OCI-LY7 (cell line): ENCODE measurements around the gene TIMM50. TPM values are rescaled to one million over a fixed set of nuclear protein-coding genes. Genes with fewer than 3 reads are reported as not detected.

Experiments
- BruUV-seq: library from RNA; stranded (reverse); fragments of 400-500 nt; replicated peaks from 2 replicates; lab custom pipeline; 2021; lab: Mats Ljungman, UMichigan
- CTCF ChIA-PET: fragments of 300-600 bp; sonication (Branson Sonifier 250); formaldehyde crosslinking; loops from one replicate; lab custom pipeline; 2022; ENCODE audit warnings: antibody characterized with exemption; ENCODE audit not compliant: unreplicated experiment; lab: Charles Lee
- POLR2A ChIA-PET: fragments of 300-600 bp; sonication (Branson Sonifier 250); formaldehyde crosslinking; loops from one replicate; lab custom pipeline; 2022; ENCODE audit warnings: antibody characterized with exemption; lab: Charles Lee
- DNase-seq: peaks from one replicate; pipeline ENCODE4 v3.0.0-alpha.2; 2015; ENCODE audit warnings: low spot score
- H2AFZ ChIP-seq: fragments of 200-600 bp; sonication (generic), shearing (Covaris generic); 2 replicates; pipeline ENCODE4 v1.6.1; 2014; ENCODE audit warnings: mild to moderate bottlenecking, antibody characterized with exemption, low read length, moderate library complexity
- H3K27ac ChIP-seq: fragments of 200-600 bp; sonication (generic); 2 replicates; pipeline ENCODE4 v1.5.1; 2014; ENCODE audit warnings: mixed run types, low read depth, mild to moderate bottlenecking, moderate library complexity, low read length, inconsistent platforms; ENCODE audit not compliant: poor library complexity, severe bottlenecking
- H3K36me3 ChIP-seq: fragments of 200-600 bp; sonication (generic); 2 replicates; pipeline ENCODE4 v1.6.1; 2014; ENCODE audit warnings: mild to moderate bottlenecking, antibody characterized with exemption, low read length, moderate library complexity, mixed read lengths; ENCODE audit not compliant: insufficient read depth
- H3K4me1 ChIP-seq: fragments of 200-600 bp; sonication (generic); 2 replicates; pipeline ENCODE4 v1.5.1; 2014; ENCODE audit warnings: mild to moderate bottlenecking, low read length; ENCODE audit not compliant: insufficient read depth, poor library complexity, severe bottlenecking
- H3K4me2 ChIP-seq: fragments of 200-600 bp; sonication (generic); 2 replicates; pipeline ENCODE4 v1.6.1; 2014; ENCODE audit warnings: mild to moderate bottlenecking, low read length
- H3K4me3 ChIP-seq: fragments of 200-600 bp; sonication (generic); 2 replicates; pipeline ENCODE4 v1.5.1; 2014; ENCODE audit warnings: mild to moderate bottlenecking, low read depth, low read length; ENCODE audit not compliant: poor library complexity, severe bottlenecking
- H3K79me2 ChIP-seq: fragments of 200-600 bp; sonication (generic); 2 replicates; pipeline ENCODE4 v1.6.1; 2016; ENCODE audit warnings: low read depth, mild to moderate bottlenecking, low read length, moderate library complexity, mixed read lengths; ENCODE audit not compliant: insufficient read depth
- H3K9me2 ChIP-seq: fragments of 200-600 bp; sonication (generic); 2 replicates; pipeline ENCODE4 v1.6.1; 2016; ENCODE audit warnings: mild to moderate bottlenecking, low read length, mixed read lengths; ENCODE audit not compliant: insufficient read depth
- H3K9me3 ChIP-seq: fragments of 200-600 bp; sonication (generic); 2 replicates; pipeline ENCODE4 v1.6.1; 2014; ENCODE audit warnings: mild to moderate bottlenecking, mixed run types, low read length, mixed read lengths
- H4K20me1 ChIP-seq: fragments of 200-600 bp; sonication (generic); 2 replicates; pipeline ENCODE4 v1.6.1; 2014; ENCODE audit warnings: mild to moderate bottlenecking, antibody characterized with exemption, low read length, moderate library complexity, mixed read lengths; ENCODE audit not compliant: insufficient read depth
- CTCF ChIP-seq: fragments of 200-600 bp; sonication (generic); conservative IDR thresholded peaks from 2 replicates; pipeline ENCODE4 v1.5.1; 2014; ENCODE audit warnings: mild to moderate bottlenecking, antibody characterized with exemption, low read length, moderate library complexity, mixed read lengths
- EZH2phosphoT487 ChIP-seq: fragments of 200-600 bp; sonication (generic); IDR thresholded peaks from 2 replicates; pipeline ENCODE4 v1.6.1; 2018; ENCODE audit warnings: low read depth, borderline replicate concordance, mild to moderate bottlenecking, mixed run types, antibody characterized with exemption, low read length, moderate library complexity, mixed read lengths
- intact Hi-C: fragments of 100-400 bp; cut with micrococcal nuclease; formaldehyde crosslinking; loops from one replicate; pipeline ENCODE4 v1.10.0; 2022; ENCODE audit not compliant: unreplicated experiment
- total RNA-seq, 2 experiments: library from RNA; depleted of rRNA in 1 of 2; stranded (reverse); fragments of >200 nt in 1 of 2; shearing (Covaris generic) in 1 of 2; gene quantifications; 2 replicates each; pipeline ENCODE4 v1.2.3, GENCODE V29; 2014 to 2022

Gene TIMM50
- total RNA-seq, 2 experiments from 2014 or later: 93.2 to 98.1 TPM

GRCh38 chr19:39508629-39509028 is 28.0 kb downstream of the TIMM50 start:
- no TSS peak for BruUV-seq
- CTCF ChIA-PET: no interaction called here

GRCh38 chr19:39509233-39509632 is 28.6 kb downstream of the TIMM50 start:
- Histone ChIP-seq H3K27ac (no peak overlapping the region), H3K4me2 (no peak overlapping the region), H3K79me2 (no peaks in the 10 kb centered on the region), H3K4me1 (no peaks in the 10 kb centered on the region), H2AFZ (no peak overlapping the region), H3K9me3 (no peaks in the 10 kb centered on the region), H4K20me1 (no peaks in the 10 kb centered on the region), H3K36me3 (no peaks in the 10 kb centered on the region), H3K4me3 (no peak overlapping the region), H3K9me2 (no peaks in the 10 kb centered on the region)
- BruUV-seq: no TSS peak
- TF ChIP-seq CTCF: no peak
- no peak for TF ChIP-seq EZH2phosphoT487
- intact Hi-C loops: no loop called here
- POLR2A ChIA-PET: interaction anchor here (0.7 to 1.2 kb wide), 2 partner anchors 10 kb away, joined by 4 read pairs; no protein-coding TSS in a partner anchor
- CTCF ChIA-PET: no interaction called here
- DNase-seq: no peak

More at GRCh38 chr19:39508629-39509028, 28.0 kb downstream of the TIMM50 start:
- Histone ChIP-seq H3K4me3 (no peak overlapping the region), H3K9me2 (no peaks in the 10 kb centered on the region), H3K27ac (no peak overlapping the region), H2AFZ (no peak overlapping the region), H4K20me1 (no peaks in the 10 kb centered on the region), H3K79me2 (no peaks in the 10 kb centered on the region), H3K36me3 (no peaks in the 10 kb centered on the region), H3K9me3 (no peaks in the 10 kb centered on the region), H3K4me2 (no peak overlapping the region), H3K4me1 (no peaks in the 10 kb centered on the region)
- intact Hi-C loops: no loop called here
- POLR2A ChIA-PET: interaction anchor here (1.2 kb wide), 1 partner anchor 10 kb away, joined by 4 read pairs; no protein-coding TSS in a partner anchor
- no peak for TF ChIP-seq CTCF
- no peak for TF ChIP-seq EZH2phosphoT487
- DNase-seq: no peak

GRCh38 chr19:39512988-39513387 is 32.4 kb downstream of the TIMM50 start:
- H3K4me2 ChIP-seq: no peak overlapping the region
- TF ChIP-seq CTCF (no peak), EZH2phosphoT487 (no peak)
- ChIA-PET POLR2A (no interaction called here), CTCF (no interaction called here)
- H3K27ac ChIP-seq: no peak overlapping the region
- H3K4me3 ChIP-seq: no peak overlapping the region
- H3K9me2 ChIP-seq: no peaks in the 10 kb centered on the region
- H4K20me1 ChIP-seq: no peaks in the 10 kb centered on the region
- H3K4me1 ChIP-seq: no peaks in the 10 kb centered on the region
- no peaks in the 10 kb centered on the region for H3K9me3 ChIP-seq
- intact Hi-C loops: no loop called here
- BruUV-seq: no TSS peak
- no peaks in the 10 kb centered on the region for H3K79me2 ChIP-seq
- H2AFZ ChIP-seq: no peak overlapping the region
- no peak for DNase-seq
- H3K36me3 ChIP-seq: no peaks in the 10 kb centered on the region
